GM10248 (cell line): ENCODE measurements around the gene ARPC5L.

ENCODE experiments used
- CTCF ChIA-PET: fragments of 300-600 bp; sonication (Branson Sonifier 250); formaldehyde crosslinking; extraction: SDS; loops from one replicate; lab custom pipeline; 2021; ENCODE audit warnings: antibody characterized with exemption; lab: Yijun Ruan, JAX
- POLR2A ChIA-PET: fragments of 350-650 bp; sonication (Branson Sonifier 250); formaldehyde crosslinking; extraction: SDS; loops from one replicate; lab custom pipeline; 2020; ENCODE audit warnings: antibody characterized with exemption; lab: Yijun Ruan, JAX
- DNase-seq: peaks from one replicate; pipeline ENCODE4 v3.0.0; 2012; ENCODE audit errors: extremely low spot score
- CTCF ChIP-seq: IDR thresholded peaks from 2 replicates; pipeline ENCODE4 v1.5.1; 2012; ENCODE audit warnings: mild to moderate bottlenecking, low read depth; ENCODE audit errors: extremely low read depth, missing control alignments, control extremely low read depth

ARPC5L gene

GRCh38 chr9:124870723-124871122 lies 8.8 kb downstream of the ARPC5L start:
- POLR2A ChIA-PET: interaction anchor here (0.8 to 2.4 kb wide), 3 partner anchors 8 to 10 kb away, joined by 3 to 11 read pairs (median 4); partner anchors contain the start of genes ARPC5L and RPL35
- CTCF ChIA-PET: interaction anchor here (0.9 to 16.6 kb wide), 8 partner anchors 9 to 107 kb away, joined by 3 to 173 read pairs (median 4); partner anchors contain the start of genes ARPC5L, RPL35 and WDR38
- DNase-seq: no peak
- TF ChIP-seq CTCF: no peak

DNA sequence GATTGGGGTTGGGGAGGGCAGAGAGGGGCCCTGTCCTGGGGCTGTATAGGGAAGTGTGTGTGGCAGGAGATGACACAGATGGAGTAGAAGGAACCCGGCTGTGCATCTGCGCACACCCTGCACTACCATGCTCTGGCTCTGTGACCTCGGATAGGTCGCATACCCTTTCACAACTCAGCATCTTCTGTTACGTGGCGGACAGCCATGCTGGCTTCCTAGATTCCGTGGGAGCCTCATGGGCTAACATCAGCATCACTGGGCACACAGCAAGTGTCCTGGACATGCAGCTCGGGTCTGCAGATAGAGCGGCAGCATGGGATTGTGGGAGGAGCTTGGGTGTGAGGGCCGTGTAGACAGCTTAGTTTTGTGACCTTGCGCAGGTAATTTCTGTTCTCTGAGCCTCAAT lies 9.2 kb downstream of the ARPC5L start:
- no peak for TF ChIP-seq CTCF
- DNase-seq: no peak
- CTCF ChIA-PET: interaction anchor here (0.7 to 16.6 kb wide), 8 partner anchors 9 to 98 kb away, joined by 3 to 173 read pairs (median 6); partner anchors contain the start of genes ARPC5L, RPL35 and WDR38
- POLR2A ChIA-PET: interaction anchor here (0.8 to 2.4 kb wide), 2 partner anchors 9 kb away, joined by 3 to 11 read pairs; partner anchors contain the start of genes ARPC5L and RPL35

DNA sequence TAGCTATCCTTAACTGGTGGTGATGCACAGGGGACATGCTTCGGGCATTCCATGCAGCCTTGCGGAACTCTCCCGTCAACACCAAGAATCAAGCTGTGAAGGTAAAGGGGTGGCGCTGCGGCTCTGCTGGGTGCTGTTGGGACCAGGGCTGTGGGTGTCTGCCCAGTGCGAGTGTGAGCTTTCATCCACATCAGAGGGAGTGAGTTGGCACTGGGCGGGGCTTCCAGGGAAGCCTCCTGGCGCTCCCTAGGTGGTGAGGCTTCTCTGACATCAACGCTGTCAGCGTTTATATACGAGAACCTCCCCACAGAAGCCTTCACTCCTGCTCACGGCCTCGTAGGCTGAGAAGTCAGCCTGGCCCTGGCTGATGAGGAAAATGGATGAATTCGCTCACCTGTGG lies 11.7 kb downstream of the ARPC5L start:
- no peak for DNase-seq
- no peak for TF ChIP-seq CTCF
- CTCF ChIA-PET: interaction anchor here (4.8 to 16.6 kb wide), 2 partner anchors 22 to 100 kb away, joined by 24 to 173 read pairs; partner anchors contain the start of gene WDR38
- POLR2A ChIA-PET: no interaction called here

GRCh38 chr9:124875501-124875900 lies 13.6 kb downstream of the ARPC5L start:
- CTCF ChIA-PET: interaction anchor here (1.4 to 16.6 kb wide), 4 partner anchors 11 to 102 kb away, joined by 5 to 173 read pairs (median 15); partner anchors contain the start of gene WDR38
- POLR2A ChIA-PET: interaction anchor here (0.9 kb wide), 1 partner anchor 13 kb away, joined by 17 read pairs; the partner anchor contains the start of genes ARPC5L and RPL35
- DNase-seq: no peak
- TF ChIP-seq CTCF: no peak

DNA sequence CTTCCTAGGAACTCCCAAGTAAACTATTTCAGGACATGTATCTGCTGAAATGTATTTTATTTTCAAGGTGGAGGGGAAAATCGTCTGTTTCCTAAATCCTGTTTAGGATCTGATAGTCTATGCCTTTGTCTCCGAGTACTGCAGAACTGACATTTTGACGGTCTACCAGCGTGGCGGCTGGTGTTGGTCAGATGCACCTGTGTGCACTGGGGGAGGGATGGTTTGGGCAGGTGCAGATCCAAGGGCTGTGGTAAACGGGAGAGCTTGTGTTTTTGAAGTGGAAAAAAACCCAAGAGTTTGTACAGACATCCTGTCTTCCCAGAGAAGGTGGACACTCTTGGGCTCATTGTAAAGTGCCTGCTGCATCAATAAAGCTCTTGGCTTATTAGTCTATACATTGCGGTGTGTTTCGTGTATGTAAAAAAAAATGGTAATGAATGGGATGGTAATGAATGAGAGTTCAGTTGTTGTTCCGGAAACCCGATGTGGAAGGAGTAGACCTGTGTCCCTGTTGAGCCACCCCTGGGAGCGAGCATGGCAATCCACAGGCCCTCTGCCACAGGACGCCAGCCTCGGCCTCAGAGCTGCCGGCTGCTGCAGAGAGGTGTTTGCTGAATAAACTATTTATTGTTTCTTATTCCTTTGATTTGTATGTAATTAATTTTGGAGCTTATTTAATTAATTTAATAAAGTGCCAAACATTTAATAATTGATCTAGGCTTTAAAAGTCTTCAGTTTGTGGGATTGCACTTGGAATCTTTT lies 15.3 kb downstream of the ARPC5L start:
- DNase-seq: no peak
- POLR2A ChIA-PET: interaction anchor here (2.1 kb wide), 1 partner anchor 7 kb away, joined by 4 read pairs; no protein-coding TSS in a partner anchor
- no peak for TF ChIP-seq CTCF
- CTCF ChIA-PET: interaction anchor here (1.5 to 1.9 kb wide), 4 partner anchors 9 to 103 kb away, joined by 3 to 6 read pairs (median 4); no protein-coding TSS in a partner anchor

GRCh38 chr9:124878021-124878420 lies 16.1 kb downstream of the ARPC5L start:
- CTCF ChIA-PET: interaction anchor here (1.5 to 4.9 kb wide), 5 partner anchors 8 to 104 kb away, joined by 3 to 26 read pairs (median 6); partner anchors contain the start of gene WDR38
- TF ChIP-seq CTCF: no peak
- DNase-seq: no peak
- POLR2A ChIA-PET: interaction anchor here (1.5 to 2.1 kb wide), 2 partner anchors 8 to 17 kb away, joined by 4 read pairs; partner anchors contain the start of genes ARPC5L and RPL35
